ENCODE data around the gene THOP1.

GRCh38 chr19:2793577-2793976, 8.3 kb downstream of the THOP1 start:
- no peak for TF ChIP-seq CTCF (IDR thresholded peaks at IDR 0.05)
- no peak for TF ChIP-seq POLR2A (IDR thresholded peaks at IDR 0.05)
